Lower lobe of right lung (tissue), 2 donors: ENCODE results near the gene POTEC. TPM values are rescaled to one million over a fixed set of nuclear protein-coding genes. Genes with fewer than 3 reads are reported as not detected.
"Not testable (repeated sequence)": the region's sequence is repeated elsewhere in the genome, so short reads cannot be mapped to it uniquely, and the experiment has no call there.

ENCODE experiments used
- ATAC-seq, 2 donors: fragments of 200-7000 bp; cut with Tn5 transposase; one replicate each; pipeline ENCODE4 v1.9.1; 2020 to 2022; ENCODE audit warnings: mild to moderate bottlenecking in 2 of 2, moderate library complexity in 2 of 2
- DNase-seq: peaks from one replicate; pipeline ENCODE4 v3.0.0-alpha.2; 2020
- H3K27ac ChIP-seq: fragments of 200-600 bp; one replicate; pipeline ENCODE4 v1.8.0; 2022
- H3K27me3 ChIP-seq: fragments of 200-600 bp; one replicate; pipeline ENCODE4 v1.8.0; 2022; ENCODE audit warnings: low read depth
- H3K36me3 ChIP-seq: fragments of 200-600 bp; one replicate; pipeline ENCODE4 v1.8.0; 2022; ENCODE audit warnings: mild to moderate bottlenecking
- H3K4me1 ChIP-seq: fragments of 200-600 bp; one replicate; pipeline ENCODE4 v1.8.0; 2022
- H3K4me3 ChIP-seq: fragments of 200-600 bp; one replicate; pipeline ENCODE4 v1.8.0; 2022; ENCODE audit warnings: mild to moderate bottlenecking
- H3K9me3 ChIP-seq: fragments of 200-600 bp; one replicate; pipeline ENCODE4 v1.8.0; 2022
- CTCF ChIP-seq: fragments of 200-600 bp; IDR thresholded peaks from one replicate; pipeline ENCODE4 v1.8.0; 2022; ENCODE audit warnings: antibody characterized with exemption, mild to moderate bottlenecking
- intact Hi-C: fragments of 100-400 bp; cut with DNase I; formaldehyde crosslinking; loops from one replicate; pipeline ENCODE4 v1.11.0; 2022
- long read RNA-seq: library from polyadenylated mRNA; unstranded; transcript quantifications from one replicate; pipeline ENCODE4 v2.0.0, GENCODE V29; 2021
- total RNA-seq: library from RNA; stranded (reverse); fragmentation: NEBNext Ultra II Directional; extraction: Animal tissue kit (Norgen Biotek cat#: 25700); gene quantifications from one replicate; pipeline ENCODE4 v1.2.1, GENCODE V29; 2021
- donor health status: DM: no; HTN: yes; CAD: no; lungs with severe emphysema.

Gene POTEC
- not detected for total RNA-seq
- long read RNA-seq = 0 reads

GRCh38 chr18:14543446-14543964 is at the start of gene POTEC:
POTEC (minus strand) TSS chr18:14543600; CDS start chr18:14543146, 454 bp downstream.
- ATAC-seq, H3K27ac ChIP-seq, H3K4me3 ChIP-seq, H3K36me3 ChIP-seq, H3K27me3 ChIP-seq, H3K4me1 ChIP-seq, intact Hi-C loops, DNase-seq, H3K9me3 ChIP-seq: not testable (repeated sequence)

GRCh38 chr18:14577971-14578370 is 34.6 kb upstream of the POTEC start:
- no peaks in the 10 kb centered on the region for H3K36me3 ChIP-seq
- no peak for TF ChIP-seq CTCF
- intact Hi-C loops = no loop called here
- no peak overlapping the region for H3K4me3 ChIP-seq
- ATAC-seq (no peak), DNase-seq (no peak)
- no peaks in the 10 kb centered on the region for H3K27me3 ChIP-seq
- no peak overlapping the region for H3K27ac ChIP-seq
- no peaks in the 10 kb centered on the region for H3K4me1 ChIP-seq
- no peaks in the 10 kb centered on the region for H3K9me3 ChIP-seq

- H3K36me3 ChIP-seq, intact Hi-C loops, DNase-seq, H3K4me1 ChIP-seq, ATAC-seq, H3K27ac ChIP-seq, H3K4me3 ChIP-seq, H3K9me3 ChIP-seq, H3K27me3 ChIP-seq: not testable (repeated sequence)
Observed at GRCh38 chr18:14559502-14559901, 16.1 kb upstream of the POTEC start.

GRCh38 chr18:14531659-14532058 is 11.7 kb downstream of the POTEC start:
- intact Hi-C loops, H3K27me3 ChIP-seq: not testable (repeated sequence)

GRCh38 chr18:14510707-14511106 is 32.7 kb downstream of the POTEC start:
- H3K27me3 ChIP-seq, H3K9me3 ChIP-seq, H3K4me1 ChIP-seq, H3K36me3 ChIP-seq, H3K27ac ChIP-seq, ATAC-seq, intact Hi-C loops, H3K4me3 ChIP-seq, DNase-seq: not testable (repeated sequence)

More at GRCh38 chr18:14531659-14532058, 11.7 kb downstream of the POTEC start:
- H3K4me3 ChIP-seq, ATAC-seq, DNase-seq, H3K27ac ChIP-seq, H3K4me1 ChIP-seq, H3K36me3 ChIP-seq, H3K9me3 ChIP-seq: not testable (repeated sequence)

GRCh38 chr18:14503691-14504090 is 39.7 kb downstream of the POTEC start:
- intact Hi-C loops, H3K36me3 ChIP-seq, DNase-seq, ATAC-seq, H3K4me1 ChIP-seq, H3K9me3 ChIP-seq, H3K4me3 ChIP-seq, H3K27me3 ChIP-seq, H3K27ac ChIP-seq: not testable (repeated sequence)

- ATAC-seq, H3K4me1 ChIP-seq, H3K9me3 ChIP-seq, intact Hi-C loops, DNase-seq, H3K27ac ChIP-seq, H3K36me3 ChIP-seq, H3K27me3 ChIP-seq, H3K4me3 ChIP-seq: not testable (repeated sequence)
Observed at GRCh38 chr18:14501894-14502293, 41.5 kb downstream of the POTEC start.

GRCh38 chr18:14489256-14490014 is 54.0 kb downstream of the POTEC start:
- H3K4me3 ChIP-seq, intact Hi-C loops, H3K9me3 ChIP-seq, ATAC-seq, H3K27ac ChIP-seq, H3K36me3 ChIP-seq, H3K4me1 ChIP-seq, H3K27me3 ChIP-seq, DNase-seq: not testable (repeated sequence)

GRCh38 chr18:14488789-14489188 is 54.6 kb downstream of the POTEC start:
- H3K27ac ChIP-seq, intact Hi-C loops, DNase-seq, H3K4me3 ChIP-seq, H3K36me3 ChIP-seq, H3K4me1 ChIP-seq, ATAC-seq, H3K9me3 ChIP-seq, H3K27me3 ChIP-seq: not testable (repeated sequence)

GRCh38 chr18:14486926-14487580 is 56.3 kb downstream of the POTEC start:
- intact Hi-C loops, DNase-seq, ATAC-seq: not testable (repeated sequence)

GRCh38 chr18:14479076-14479475 is 64.3 kb downstream of the POTEC start:
- H3K9me3 ChIP-seq, H3K4me3 ChIP-seq, ATAC-seq, H3K4me1 ChIP-seq, H3K36me3 ChIP-seq, H3K27ac ChIP-seq, H3K27me3 ChIP-seq, DNase-seq, intact Hi-C loops: not testable (repeated sequence)

More at GRCh38 chr18:14486926-14487580, 56.3 kb downstream of the POTEC start:
- H3K27ac ChIP-seq, H3K4me3 ChIP-seq, H3K9me3 ChIP-seq, H3K4me1 ChIP-seq, H3K27me3 ChIP-seq, H3K36me3 ChIP-seq: not testable (repeated sequence)

GRCh38 chr18:14475520-14475919 is 67.9 kb downstream of the POTEC start:
- H3K4me1 ChIP-seq, H3K27me3 ChIP-seq, H3K9me3 ChIP-seq, H3K4me3 ChIP-seq, H3K27ac ChIP-seq, intact Hi-C loops, ATAC-seq, H3K36me3 ChIP-seq, DNase-seq: not testable (repeated sequence)

GRCh38 chr18:14474752-14475151 is 68.6 kb downstream of the POTEC start:
- ATAC-seq, H3K27me3 ChIP-seq, DNase-seq, H3K9me3 ChIP-seq, intact Hi-C loops, H3K27ac ChIP-seq, H3K36me3 ChIP-seq, H3K4me1 ChIP-seq, H3K4me3 ChIP-seq: not testable (repeated sequence)
